Neural progenitor cell (in vitro differentiated cells): ENCODE measurements around the gene OR2C3. TPM values are rescaled to one million over a fixed set of nuclear protein-coding genes. Genes with fewer than 3 reads are reported as not detected.

ENCODE experiments used
- DNase-seq: peaks from one replicate; pipeline ENCODE4 v3.0.0-alpha.2; 2016; ENCODE audit warnings: low spot score
- H2AFZ ChIP-seq: fragments of 200-600 bp; sonication (generic); replicated peaks from 2 replicates; pipeline ENCODE4 v1.6.1; 2016; ENCODE audit warnings: antibody characterized with exemption
- H3F3A ChIP-seq: fragments of 200-600 bp; sonication (generic); 2 replicates; pipeline ENCODE4 v1.6.1; 2016; ENCODE audit warnings: antibody characterized with exemption, low read depth
- H3K27ac ChIP-seq: fragments of 200-600 bp; sonication (generic); 2 replicates; pipeline ENCODE4 v1.5.1; 2016; ENCODE audit warnings: mild to moderate bottlenecking
- H3K27me3 ChIP-seq: fragments of 200-600 bp; sonication (generic); 2 replicates; pipeline ENCODE4 v1.6.1; 2016; ENCODE audit warnings: mild to moderate bottlenecking, moderate library complexity
- H3K36me3 ChIP-seq: fragments of 200-600 bp; sonication (generic); 2 replicates; pipeline ENCODE4 v1.5.1; 2016
- H3K4me1 ChIP-seq: fragments of 200-600 bp; sonication (generic); 2 replicates; pipeline ENCODE4 v1.6.1; 2016; ENCODE audit warnings: mixed run types
- H3K4me2 ChIP-seq: fragments of 200-600 bp; sonication (generic); 2 replicates; pipeline ENCODE4 v1.6.1; 2016
- H3K4me3 ChIP-seq: fragments of 200-600 bp; sonication (generic); 2 replicates; pipeline ENCODE4 v1.5.1; 2016
- H3K79me2 ChIP-seq: fragments of 200-600 bp; sonication (generic); 2 replicates; pipeline ENCODE4 v1.6.1; 2016; ENCODE audit warnings: low read depth
- H3K9ac ChIP-seq: fragments of 200-600 bp; sonication (generic); 2 replicates; pipeline ENCODE4 v1.6.1; 2016
- H3K9me3 ChIP-seq: fragments of 200-600 bp; sonication (generic); 2 replicates; pipeline ENCODE4 v1.5.1; 2016; ENCODE audit warnings: low read depth
- H4K20me1 ChIP-seq: fragments of 200-600 bp; sonication (generic); 2 replicates; pipeline ENCODE4 v1.6.1; 2016; ENCODE audit warnings: low read depth
- H3K27ac Mint-ChIP-seq: 3 replicates; pipeline ENCODE4 v1.8.0; 2021; ENCODE audit warnings: mixed read lengths
- H3K27me3 Mint-ChIP-seq: 2 replicates; pipeline ENCODE4 v1.8.0; 2022; ENCODE audit warnings: low read depth, mild to moderate bottlenecking, inconsistent platforms, moderate library complexity, mixed read lengths; ENCODE audit not compliant: insufficient read depth
- H3K36me3 Mint-ChIP-seq: 3 replicates; pipeline ENCODE4 v1.8.0; 2021; ENCODE audit warnings: mixed read lengths
- H3K4me1 Mint-ChIP-seq: 3 replicates; pipeline ENCODE4 v1.8.0; 2021; ENCODE audit warnings: mixed read lengths
- H3K4me3 Mint-ChIP-seq: 3 replicates; pipeline ENCODE4 v1.8.0; 2021; ENCODE audit warnings: mild to moderate bottlenecking, moderate library complexity, mixed read lengths
- H3K9me3 Mint-ChIP-seq: 3 replicates; pipeline ENCODE4 v1.8.0; 2020; ENCODE audit warnings: mixed read lengths
- EZH2 ChIP-seq: fragments of 200-600 bp; sonication (generic); IDR thresholded peaks from 2 replicates; pipeline ENCODE4 v1.6.1; 2017; ENCODE audit warnings: antibody characterized with exemption, mild to moderate bottlenecking, moderate library complexity
- EZH2phosphoT487 ChIP-seq: fragments of 200-600 bp; sonication (generic); IDR thresholded peaks from 2 replicates; pipeline ENCODE4 v1.6.1; 2017; ENCODE audit warnings: antibody characterized with exemption
- total RNA-seq: library from RNA; depleted of rRNA; stranded (reverse); fragments of >200 nt; gene quantifications from 2 replicates; pipeline ENCODE4 v1.2.3, GENCODE V29; 2015; ENCODE audit warnings: low replicate concordance
- TF ChIP-seq, protein P1 (sequence below): fragments of 200-600 bp; sonication (generic); IDR thresholded peaks from 2 replicates; pipeline ENCODE4 v1.5.1; 2017; ENCODE audit warnings: antibody characterized with exemption, mild to moderate bottlenecking

OR2C3 gene
- total RNA-seq, 1 donor from 2014 or later, result not detected

GRCh38 chr1:247535402-247535801 is 838 bp downstream of the OR2C3 start:
- DNase-seq, result no peak
- H3K27ac ChIP-seq, result no peak overlapping the region
- H3K9ac ChIP-seq, result no peak overlapping the region
- no peaks in the 10 kb centered on the region for H3F3A ChIP-seq
- H3K4me3 ChIP-seq, result no peak overlapping the region
- Mint-ChIP-seq H3K27me3 (no peaks in the 10 kb centered on the region), H3K27ac (no peak overlapping the region), H3K4me1 (peaks cover 2% of the 10 kb centered on the region), H3K4me3 (no peak overlapping the region), H3K36me3 (no peaks in the 10 kb centered on the region), H3K9me3 (peaks cover 5% of the 10 kb centered on the region)
- H3K4me2 ChIP-seq, result no peak overlapping the region
- no peaks in the 10 kb centered on the region for H3K27me3 ChIP-seq
- no peaks in the 10 kb centered on the region for H3K79me2 ChIP-seq
- H4K20me1 ChIP-seq, result no peaks in the 10 kb centered on the region
- H3K9me3 ChIP-seq, result no peaks in the 10 kb centered on the region
- no peaks in the 10 kb centered on the region for H3K36me3 ChIP-seq
- peaks cover under 1% of the 10 kb centered on the region for H3K4me1 ChIP-seq
- TF ChIP-seq EZH2 (no peak), EZH2phosphoT487 (no peak)
- TF ChIP-seq, protein P1, sequence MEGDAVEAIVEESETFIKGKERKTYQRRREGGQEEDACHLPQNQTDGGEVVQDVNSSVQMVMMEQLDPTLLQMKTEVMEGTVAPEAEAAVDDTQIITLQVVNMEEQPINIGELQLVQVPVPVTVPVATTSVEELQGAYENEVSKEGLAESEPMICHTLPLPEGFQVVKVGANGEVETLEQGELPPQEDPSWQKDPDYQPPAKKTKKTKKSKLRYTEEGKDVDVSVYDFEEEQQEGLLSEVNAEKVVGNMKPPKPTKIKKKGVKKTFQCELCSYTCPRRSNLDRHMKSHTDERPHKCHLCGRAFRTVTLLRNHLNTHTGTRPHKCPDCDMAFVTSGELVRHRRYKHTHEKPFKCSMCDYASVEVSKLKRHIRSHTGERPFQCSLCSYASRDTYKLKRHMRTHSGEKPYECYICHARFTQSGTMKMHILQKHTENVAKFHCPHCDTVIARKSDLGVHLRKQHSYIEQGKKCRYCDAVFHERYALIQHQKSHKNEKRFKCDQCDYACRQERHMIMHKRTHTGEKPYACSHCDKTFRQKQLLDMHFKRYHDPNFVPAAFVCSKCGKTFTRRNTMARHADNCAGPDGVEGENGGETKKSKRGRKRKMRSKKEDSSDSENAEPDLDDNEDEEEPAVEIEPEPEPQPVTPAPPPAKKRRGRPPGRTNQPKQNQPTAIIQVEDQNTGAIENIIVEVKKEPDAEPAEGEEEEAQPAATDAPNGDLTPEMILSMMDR, result no peak
- H2AFZ ChIP-seq, result no peak overlapping the region

DNA sequence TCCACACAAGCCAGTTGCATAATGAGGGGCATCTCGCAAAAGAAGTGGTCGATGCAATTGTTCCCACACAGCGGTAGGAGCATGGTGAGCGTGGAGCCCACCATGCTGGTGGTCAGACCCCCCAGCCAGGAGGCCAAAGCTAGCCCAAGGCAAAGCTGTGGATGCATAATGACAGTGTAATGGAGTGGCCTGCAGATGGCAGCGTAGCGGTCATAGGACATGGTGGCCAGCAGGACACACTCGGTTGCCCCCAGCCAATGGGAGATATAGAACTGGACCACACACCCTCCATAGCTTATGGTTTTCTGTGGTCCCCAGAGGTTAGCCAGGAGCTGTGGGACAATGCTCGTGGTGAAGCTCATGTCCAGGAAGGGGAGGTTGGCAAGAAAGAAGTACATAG is 4.3 kb downstream of the OR2C3 start:
- no peak overlapping the region for H3K4me2 ChIP-seq
- H3K27ac Mint-ChIP-seq, result no peak overlapping the region
- no peak overlapping the region for H3K4me3 Mint-ChIP-seq
- DNase-seq, result no peak
- no peaks in the 10 kb centered on the region for H3K36me3 Mint-ChIP-seq
- H3K9me3 ChIP-seq, result no peaks in the 10 kb centered on the region
- TF ChIP-seq, protein P1, result peak; percentile 6
- TF ChIP-seq EZH2phosphoT487, result no peak
- peaks cover 5% of the 10 kb centered on the region for H3K9me3 Mint-ChIP-seq
- no peaks in the 10 kb centered on the region for H3K4me1 Mint-ChIP-seq
- H3K79me2 ChIP-seq, result no peaks in the 10 kb centered on the region
- H3K27me3 ChIP-seq, result no peaks in the 10 kb centered on the region
- no peaks in the 10 kb centered on the region for H3K36me3 ChIP-seq
- no peak overlapping the region for H3K27ac ChIP-seq
- no peak overlapping the region for H2AFZ ChIP-seq
- H3K4me3 ChIP-seq, result no peak overlapping the region
- no peaks in the 10 kb centered on the region for H3K4me1 ChIP-seq
- no peak overlapping the region for H3K9ac ChIP-seq
- H4K20me1 ChIP-seq, result no peaks in the 10 kb centered on the region
- no peaks in the 10 kb centered on the region for H3F3A ChIP-seq
- H3K27me3 Mint-ChIP-seq, result peaks cover 2% of the 10 kb centered on the region

DNA sequence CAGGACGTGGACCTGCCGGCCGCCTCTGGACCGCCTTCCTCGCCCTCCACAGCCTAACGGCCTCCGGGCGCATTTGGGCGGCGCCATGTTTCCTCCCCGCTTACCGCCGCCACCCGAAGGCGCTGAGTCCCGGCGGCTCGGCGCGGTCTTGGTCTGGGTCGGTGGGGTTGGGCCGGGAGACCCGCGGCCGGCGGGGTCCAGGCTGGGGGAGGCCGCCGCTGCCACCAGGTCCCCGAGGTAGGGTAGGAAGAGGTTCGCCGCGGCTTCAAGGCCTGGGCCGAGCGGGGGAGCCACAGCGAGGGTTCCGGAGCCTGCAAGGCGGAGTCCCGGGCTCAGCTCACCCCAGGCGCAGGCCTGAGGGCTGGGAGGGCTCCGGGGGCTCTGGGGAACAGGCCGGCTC is 5.5 kb downstream of the OR2C3 start:
- H3K4me1 Mint-ChIP-seq, result no peaks in the 10 kb centered on the region
- H3K9me3 ChIP-seq, result no peaks in the 10 kb centered on the region
- no peak overlapping the region for H2AFZ ChIP-seq
- H3K9me3 Mint-ChIP-seq, result peaks cover 5% of the 10 kb centered on the region
- no peaks in the 10 kb centered on the region for H3K79me2 ChIP-seq
- H3K27ac ChIP-seq, result no peak overlapping the region
- H3K9ac ChIP-seq, result no peak overlapping the region
- H3K36me3 ChIP-seq, result no peaks in the 10 kb centered on the region
- H4K20me1 ChIP-seq, result no peaks in the 10 kb centered on the region
- H3K27ac Mint-ChIP-seq, result no peak overlapping the region
- H3K4me3 ChIP-seq, result no peak overlapping the region
- H3K4me2 ChIP-seq, result no peak overlapping the region
- DNase-seq, result no peak
- H3K4me1 ChIP-seq, result no peaks in the 10 kb centered on the region
- H3K27me3 ChIP-seq, result no peaks in the 10 kb centered on the region
- H3K36me3 Mint-ChIP-seq, result no peaks in the 10 kb centered on the region
- H3K27me3 Mint-ChIP-seq, result peaks cover 2% of the 10 kb centered on the region
- H3F3A ChIP-seq, result no peaks in the 10 kb centered on the region
- H3K4me3 Mint-ChIP-seq, result no peak overlapping the region
- TF ChIP-seq, protein P1, result no peak
- TF ChIP-seq EZH2phosphoT487 (no peak), EZH2 (no peak)
